HG02870 (cell line): ENCODE measurements around the gene CCDC17.

Source experiments
- ATAC-seq: cut with Tn5 transposase; IDR thresholded peaks from one replicate; pipeline ENCODE4 v1.9.1; 2021; ENCODE audit warnings: mild to moderate bottlenecking, moderate library complexity; ENCODE audit not compliant: unreplicated experiment

The CCDC17 gene

GRCh38 chr1:45623972-45624371, at the start of gene CCDC17:
Gene CCDC17 (minus strand): TSS chr1:45624054. CDS start chr1:45623909, 145 bp downstream.
- no peak for ATAC-seq

GRCh38 chr1:45669859-45670655, 46.2 kb upstream of the CCDC17 start:
- no peak for ATAC-seq

GRCh38 chr1:45669379-45669778, 45.5 kb upstream of the CCDC17 start:
- ATAC-seq = no peak

- no peak for ATAC-seq
These were observed 44.7 kb upstream of the CCDC17 start for GRCh38 chr1:45668526-45668925.

GRCh38 chr1:45667321-45668111, 43.7 kb upstream of the CCDC17 start:
- ATAC-seq = no peak

GRCh38 chr1:45666836-45667235, 43.0 kb upstream of the CCDC17 start:
- ATAC-seq = no peak

GRCh38 chr1:45660336-45660735, 36.5 kb upstream of the CCDC17 start:
- no peak for ATAC-seq

GRCh38 chr1:45659222-45659621, 35.4 kb upstream of the CCDC17 start:
- ATAC-seq = no peak

- ATAC-seq = no peak
These were observed 34.3 kb upstream of the CCDC17 start for GRCh38 chr1:45658171-45658570.

GRCh38 chr1:45656573-45657226, 32.8 kb upstream of the CCDC17 start:
- no peak for ATAC-seq

GRCh38 chr1:45654540-45655280, 30.9 kb upstream of the CCDC17 start:
- ATAC-seq = no peak

GRCh38 chr1:45647248-45648021, 23.6 kb upstream of the CCDC17 start:
- ATAC-seq = no peak

- ATAC-seq = no peak
These were observed 20.8 kb upstream of the CCDC17 start for GRCh38 chr1:45644661-45645060.

- ATAC-seq = no peak
These were observed 20.1 kb upstream of the CCDC17 start for GRCh38 chr1:45643978-45644377.

GRCh38 chr1:45643321-45643720, 19.5 kb upstream of the CCDC17 start:
- ATAC-seq = no peak

- no peak for ATAC-seq
These were observed 16.4 kb upstream of the CCDC17 start for GRCh38 chr1:45640293-45640692.

- ATAC-seq = no peak
These were observed 11.4 kb upstream of the CCDC17 start for GRCh38 chr1:45635211-45635610.

GRCh38 chr1:45630429-45630828, 6.6 kb upstream of the CCDC17 start:
- ATAC-seq = no peak

- no peak for ATAC-seq
These were observed 5.2 kb upstream of the CCDC17 start for GRCh38 chr1:45629035-45629434.
